Left ventricle myocardium superior (tissue), 1 donor: ENCODE data around the gene SIK3. TPM values are rescaled to one million over a fixed set of nuclear protein-coding genes. Genes with fewer than 3 reads are reported as not detected.

Experiments used
- ATAC-seq: fragments of 200-7000 bp; cut with Tn5 transposase; one replicate; pipeline ENCODE4 v1.9.1; 2020; ENCODE audit warnings: mild to moderate bottlenecking, moderate library complexity
- DNase-seq: peaks from one replicate; pipeline ENCODE4 v3.0.0-alpha.2; 2020
- intact Hi-C: fragments of 100-400 bp; cut with micrococcal nuclease; formaldehyde crosslinking; loops from one replicate; pipeline ENCODE4 v1.11.0; 2022
- total RNA-seq: library from RNA; stranded (reverse); fragmentation: NEBNext Ultra II Directional; extraction: Animal tissue kit (Norgen Biotek cat#: 25700); gene quantifications from one replicate; pipeline ENCODE4 v1.2.1, GENCODE V29; 2021
- donor health status: DM: no; HTN: yes; CAD: no; lungs with severe emphysema.

Gene SIK3
- total RNA-seq, 1 donor from 2014 or later = 31.9 TPM

DNA sequence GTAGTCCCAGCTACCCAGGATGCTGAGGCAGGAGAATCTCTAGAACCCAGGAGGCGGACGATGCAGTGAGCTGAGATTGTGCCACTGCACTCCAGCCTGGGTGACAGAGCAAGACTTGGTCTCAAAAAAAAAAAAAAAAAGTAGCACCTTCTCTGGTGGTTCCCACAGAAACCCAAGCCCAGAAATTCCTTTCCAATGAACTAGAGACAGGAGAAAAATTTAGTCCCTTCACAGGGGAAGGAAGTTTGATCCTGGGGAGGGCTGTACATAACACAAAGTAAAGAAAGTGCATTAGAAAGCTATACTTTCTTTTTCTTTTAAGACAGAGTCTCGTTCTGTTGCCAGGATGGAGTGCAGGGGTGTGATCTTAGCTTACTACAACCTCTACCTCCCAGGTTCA lies 235.3 kb downstream of the SIK3 start:
- no peak for ATAC-seq
- DNase-seq = no peak
- intact Hi-C loops = no loop called here

DNA sequence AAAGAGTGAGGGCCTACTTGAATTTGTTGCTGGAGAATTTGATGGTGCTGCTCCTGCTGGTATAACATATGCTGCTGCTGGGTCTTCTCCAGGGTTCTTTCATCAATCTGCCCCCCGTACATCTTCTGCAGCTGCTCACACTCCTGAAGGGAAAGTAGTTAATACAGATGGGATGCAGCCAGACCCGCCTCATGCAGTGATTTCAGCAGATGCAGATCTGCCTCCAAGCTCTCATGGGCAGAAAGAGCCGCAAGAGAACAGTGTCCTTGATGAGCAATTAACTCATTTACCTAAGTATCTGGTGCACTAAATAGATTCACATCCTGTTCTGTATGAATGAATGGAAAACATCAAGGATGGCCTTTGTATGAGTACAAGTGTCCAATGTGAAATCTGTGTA lies 236.0 kb downstream of the SIK3 start:
- no peak for DNase-seq
- intact Hi-C loops = no loop called here
- no peak for ATAC-seq

DNA sequence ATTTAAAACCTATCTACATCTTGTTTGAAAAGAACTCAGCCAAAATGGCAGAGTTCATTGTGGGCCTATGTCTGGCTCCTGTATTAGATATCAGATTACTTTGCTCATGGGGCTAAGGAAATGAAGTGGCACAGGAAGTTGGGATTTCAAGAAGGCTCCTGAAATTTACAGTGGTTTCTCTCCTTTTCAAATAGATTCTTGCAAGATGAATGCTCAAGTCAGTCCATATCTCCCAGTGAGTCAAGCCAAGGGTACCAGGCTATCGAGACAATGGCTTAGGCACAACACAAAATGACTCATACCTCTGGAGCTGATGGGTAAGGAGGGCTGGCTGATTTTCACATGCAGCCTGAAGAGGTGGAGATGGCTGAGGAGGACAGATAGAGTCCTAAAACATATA lies 236.7 kb downstream of the SIK3 start:
- intact Hi-C loops = no loop called here
- ATAC-seq (no peak), DNase-seq (no peak)

DNA sequence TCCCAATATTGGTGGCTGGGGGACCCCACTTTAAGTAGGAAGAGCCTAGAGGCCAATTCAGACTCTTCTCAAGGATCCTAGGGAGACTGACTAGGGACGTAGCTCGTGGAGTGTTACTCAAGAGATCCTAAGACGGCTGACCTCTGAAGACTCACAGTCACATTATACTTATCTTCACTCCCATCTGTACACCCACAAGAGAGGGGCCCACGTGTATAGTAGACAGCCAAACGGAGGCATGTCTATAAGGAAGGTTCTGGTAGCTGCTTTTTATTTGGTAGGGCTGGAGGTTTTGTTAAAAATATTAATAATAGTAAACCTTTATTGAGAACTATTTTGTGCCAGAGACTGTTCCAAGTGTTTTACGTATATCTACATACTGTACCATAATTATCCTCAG lies 237.9 kb downstream of the SIK3 start:
- DNase-seq = no peak
- ATAC-seq = no peak
- intact Hi-C loops = no loop called here

DNA sequence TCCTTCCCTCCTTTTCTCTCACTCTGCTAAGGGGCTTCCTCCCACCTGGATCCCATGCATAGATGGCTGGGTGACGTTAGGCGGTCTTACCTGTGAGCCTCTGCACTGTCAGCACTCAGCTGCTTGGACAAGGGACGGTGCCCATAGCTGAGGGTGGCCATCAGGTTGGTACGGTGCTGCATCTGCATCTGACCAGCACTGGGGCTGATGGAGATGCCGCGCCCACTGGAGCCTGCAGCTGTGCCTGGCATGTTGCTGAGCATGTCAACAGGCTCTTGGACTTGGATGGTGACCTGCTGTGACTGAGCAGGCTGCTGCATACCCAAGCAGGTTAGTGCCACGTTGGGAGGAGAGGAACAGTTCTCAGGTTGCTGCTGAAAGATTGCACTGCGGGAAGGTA lies 239.1 kb downstream of the SIK3 start:
- DNase-seq = no peak
- ATAC-seq = no peak
- intact Hi-C loops = no loop called here

DNA sequence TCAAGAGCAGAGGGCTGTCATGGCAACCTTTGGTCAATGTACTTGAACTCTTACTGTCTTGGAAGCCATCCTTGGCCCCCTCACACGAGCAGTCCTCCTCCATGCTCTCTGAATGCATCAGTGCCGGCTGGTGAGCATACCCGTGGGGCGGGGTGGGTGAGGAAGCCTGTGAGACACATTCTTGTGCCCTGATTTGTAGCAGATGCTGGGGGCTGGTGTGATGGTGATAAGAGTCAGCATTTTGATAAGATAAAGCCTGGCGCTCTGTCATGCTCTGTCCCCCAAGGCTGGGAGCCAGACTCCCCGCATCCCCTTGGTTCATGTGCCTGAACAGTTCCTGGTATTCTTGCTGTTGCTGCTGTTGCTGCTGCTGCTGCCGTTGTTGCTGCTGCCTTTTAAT lies 240.3 kb downstream of the SIK3 start:
- DNase-seq (no peak), ATAC-seq (no peak)
- intact Hi-C loops = no loop called here

DNA sequence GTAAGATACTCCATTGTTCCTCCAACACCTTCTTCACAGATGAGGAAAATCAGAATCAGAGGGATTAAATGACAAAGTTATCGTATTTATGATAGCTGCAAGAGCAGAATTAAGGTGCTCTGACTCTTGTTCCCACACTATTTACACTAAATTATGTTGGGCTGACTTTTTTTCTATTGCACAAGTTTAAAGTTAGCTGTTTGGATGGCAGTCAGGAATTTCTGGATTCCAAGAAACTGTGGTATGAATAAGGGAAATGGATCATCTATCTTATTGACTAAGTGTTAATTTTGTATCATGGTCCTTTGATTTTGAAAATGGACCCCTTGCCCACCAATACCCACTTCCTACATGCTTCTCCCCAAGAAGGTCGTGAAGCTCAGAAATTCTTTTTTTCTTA lies 240.9 kb downstream of the SIK3 start:
- ATAC-seq (no peak), DNase-seq (no peak)
- intact Hi-C loops = no loop called here

DNA sequence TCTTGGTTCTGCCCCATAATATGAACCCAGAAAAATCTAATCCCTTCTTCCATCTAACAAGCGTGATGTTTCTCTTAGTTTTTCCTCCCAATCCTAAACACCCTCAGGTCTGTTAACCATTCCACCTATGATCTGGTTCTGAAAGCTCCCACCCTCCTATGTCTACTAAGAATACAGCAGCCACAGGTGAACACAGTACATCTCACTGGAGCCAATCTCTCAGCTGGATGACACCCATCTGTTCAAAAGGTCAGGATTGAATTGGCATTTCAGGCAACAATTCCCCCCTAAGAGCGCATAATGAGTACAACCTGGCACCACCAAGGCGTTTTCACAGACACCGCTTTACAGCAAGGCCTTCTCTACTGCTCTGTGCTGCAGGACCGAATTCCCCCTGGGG lies 241.8 kb downstream of the SIK3 start:
- intact Hi-C loops = no loop called here
- DNase-seq (no peak), ATAC-seq (no peak)

DNA sequence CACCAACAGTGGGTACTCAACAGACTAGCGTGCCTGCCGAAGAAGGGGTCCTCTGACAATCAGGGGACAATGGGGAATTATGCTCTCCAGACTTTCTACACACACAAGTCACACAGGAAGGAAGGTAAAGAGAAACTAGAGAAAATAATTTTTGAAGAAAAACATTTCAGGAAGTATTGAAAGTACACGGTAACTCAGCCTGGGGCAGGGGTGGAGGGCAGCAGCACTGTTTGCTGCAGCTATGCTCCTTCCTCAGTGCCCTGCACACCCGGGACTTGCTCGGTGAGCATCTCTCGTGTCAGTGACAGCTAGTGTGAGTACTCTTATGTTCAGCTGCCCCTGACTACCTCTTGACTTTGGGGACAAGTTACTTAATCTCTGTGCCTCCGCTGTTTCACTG lies 242.8 kb downstream of the SIK3 start:
- no peak for DNase-seq
- no peak for ATAC-seq
- intact Hi-C loops = no loop called here

DNA sequence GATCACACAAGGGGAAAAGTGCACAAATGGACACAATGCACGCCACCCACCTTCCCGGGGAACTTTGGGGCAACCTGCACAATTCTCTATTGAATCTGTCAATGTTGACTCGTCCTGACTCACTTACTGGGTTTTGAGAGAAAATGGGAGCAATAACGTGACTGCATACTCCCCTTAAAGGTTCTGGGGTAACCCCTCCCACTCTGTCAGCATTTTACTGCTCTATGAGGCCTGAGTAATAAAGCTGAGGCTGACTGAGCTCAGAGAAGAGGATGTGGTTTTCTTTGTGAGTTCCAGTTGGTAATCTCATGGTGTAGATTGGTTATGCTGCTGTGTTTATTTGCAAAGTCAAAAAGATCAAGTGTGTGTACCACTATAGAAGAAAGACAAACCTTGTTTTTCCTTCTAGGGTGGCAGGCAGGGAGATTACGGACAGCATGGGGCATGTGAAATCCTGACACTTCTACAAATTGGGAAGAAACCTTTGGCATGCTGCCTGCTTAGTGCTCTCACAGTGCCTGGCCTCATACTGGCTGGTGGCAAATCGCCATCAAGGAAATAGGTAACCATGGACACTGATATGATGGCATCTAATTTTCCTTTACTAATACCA lies 244.7 kb downstream of the SIK3 start:
- peak; percentile 34 for ATAC-seq

DNA sequence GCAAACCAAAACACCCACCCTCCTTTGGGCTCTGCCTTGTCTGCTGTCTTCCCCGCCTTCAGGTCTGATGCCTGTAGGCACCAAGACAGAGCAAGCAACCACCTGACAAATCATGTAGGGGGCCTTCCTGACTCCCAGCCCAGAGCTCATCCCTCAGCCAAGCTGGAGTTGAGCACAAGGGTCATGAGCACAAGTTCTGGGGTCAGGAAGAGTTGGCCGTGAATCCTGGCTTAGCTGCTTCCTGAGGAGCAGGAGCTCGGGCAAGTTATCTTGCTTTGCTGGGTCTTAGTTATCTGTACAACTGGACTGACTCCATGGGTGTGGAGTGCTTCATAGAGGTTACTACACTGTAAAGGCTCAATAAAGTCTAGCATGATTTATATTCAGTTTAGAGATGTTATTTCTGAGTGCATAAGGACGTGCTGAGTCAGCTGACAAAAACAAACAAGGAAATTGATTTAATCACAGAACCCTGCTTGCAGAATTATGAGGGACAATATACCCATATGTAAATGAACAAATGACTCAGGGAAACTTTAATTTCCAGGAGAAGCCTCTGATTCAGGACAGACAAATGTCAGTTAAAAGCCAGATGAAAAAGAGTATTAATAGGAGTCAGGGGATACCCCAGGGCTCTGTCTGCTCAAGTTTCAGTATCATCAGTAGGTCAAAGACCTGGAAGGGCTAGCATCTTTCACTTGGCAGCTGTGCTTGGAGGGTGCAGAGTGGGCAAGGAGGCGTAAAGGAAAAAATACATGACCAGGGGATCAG lies 245.8 kb downstream of the SIK3 start:
- DNase-seq = no peak
- intact Hi-C loops = no loop called here
- ATAC-seq = peak; percentile 42

More for the DNA sequence above, 244.7 kb downstream of the SIK3 start:
- no peak for DNase-seq
- intact Hi-C loops = no loop called here

DNA sequence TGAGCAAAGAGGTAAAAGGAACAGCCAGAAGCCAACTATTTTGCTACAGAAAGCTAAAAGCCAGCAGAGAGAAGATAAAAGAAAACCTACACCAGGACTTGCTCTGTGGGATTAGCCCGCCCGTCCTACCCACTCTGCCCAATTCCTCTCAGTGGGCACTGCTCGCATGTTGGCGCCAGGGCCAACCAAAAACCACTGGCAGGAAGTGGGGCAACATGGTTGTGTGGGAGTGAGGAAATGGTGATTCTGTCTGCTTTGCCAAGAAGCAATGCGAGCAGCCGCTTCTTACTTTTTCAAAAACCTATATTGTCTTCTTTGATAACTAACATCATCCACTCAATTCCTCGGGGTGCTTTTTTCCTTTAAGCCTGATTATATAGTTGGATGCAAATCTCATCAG lies 246.6 kb downstream of the SIK3 start:
- DNase-seq (no peak), ATAC-seq (no peak)
- intact Hi-C loops = no loop called here

DNA sequence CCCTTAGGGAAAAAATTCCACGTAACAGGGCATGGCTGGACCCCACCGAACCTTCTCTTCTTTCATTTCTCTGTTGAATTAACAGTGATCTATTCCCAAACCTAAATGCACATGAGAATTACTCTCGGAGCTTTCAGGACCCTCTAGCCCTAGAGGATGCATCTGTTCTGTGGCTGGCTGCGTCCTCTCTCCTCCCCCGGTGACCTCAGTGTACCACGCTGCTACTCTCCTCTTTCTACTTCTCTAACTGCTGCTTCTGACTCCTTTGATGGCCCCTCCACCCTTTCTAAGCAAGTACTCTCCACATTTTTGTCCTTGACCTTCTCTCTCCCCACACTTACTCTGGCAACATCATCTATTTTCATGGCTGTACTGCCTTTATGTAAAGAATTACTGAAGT lies 248.7 kb downstream of the SIK3 start:
- intact Hi-C loops = no loop called here
- DNase-seq (no peak), ATAC-seq (no peak)

DNA sequence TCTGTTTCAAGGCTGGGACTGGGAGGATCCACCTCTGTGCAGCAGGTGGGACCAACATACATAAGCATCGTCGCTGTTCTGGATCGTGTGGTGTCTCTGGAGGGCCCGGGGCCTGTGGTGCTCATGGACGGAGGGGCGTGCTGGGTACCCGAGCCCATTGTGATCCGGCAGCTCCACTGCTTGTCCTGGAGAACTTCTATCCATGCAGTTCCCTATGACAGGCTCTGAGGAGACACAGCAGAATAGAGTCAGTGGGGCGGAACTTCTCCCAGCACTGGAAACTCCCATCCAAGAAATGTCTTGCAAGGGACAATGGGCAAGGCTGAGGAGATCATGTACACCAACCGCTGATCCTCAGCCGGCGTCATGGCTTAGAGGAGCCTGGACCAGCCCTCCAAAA lies 249.2 kb downstream of the SIK3 start:
- ATAC-seq = no peak
- intact Hi-C loops = no loop called here
- no peak for DNase-seq

DNA sequence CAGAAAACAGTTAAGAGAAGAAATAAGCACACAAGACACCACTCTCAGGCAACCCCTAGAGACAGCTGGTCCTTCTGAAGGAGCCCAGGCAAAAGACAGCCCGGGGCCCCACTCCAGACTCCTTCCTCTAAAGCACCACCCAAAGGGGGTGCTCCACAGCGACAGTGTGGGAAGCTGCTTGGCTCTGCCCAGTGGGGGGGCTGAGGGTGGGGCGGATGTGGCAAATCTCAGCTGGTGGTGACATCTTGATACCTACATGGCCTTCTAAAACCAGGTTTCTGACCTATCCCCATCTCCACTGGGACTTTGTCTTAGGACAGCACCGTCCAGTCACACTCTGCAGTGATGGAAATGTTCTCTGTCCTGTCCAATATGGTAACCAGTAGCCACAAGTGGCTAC lies 250.6 kb downstream of the SIK3 start:
- intact Hi-C loops = no loop called here
- no peak for ATAC-seq

DNA sequence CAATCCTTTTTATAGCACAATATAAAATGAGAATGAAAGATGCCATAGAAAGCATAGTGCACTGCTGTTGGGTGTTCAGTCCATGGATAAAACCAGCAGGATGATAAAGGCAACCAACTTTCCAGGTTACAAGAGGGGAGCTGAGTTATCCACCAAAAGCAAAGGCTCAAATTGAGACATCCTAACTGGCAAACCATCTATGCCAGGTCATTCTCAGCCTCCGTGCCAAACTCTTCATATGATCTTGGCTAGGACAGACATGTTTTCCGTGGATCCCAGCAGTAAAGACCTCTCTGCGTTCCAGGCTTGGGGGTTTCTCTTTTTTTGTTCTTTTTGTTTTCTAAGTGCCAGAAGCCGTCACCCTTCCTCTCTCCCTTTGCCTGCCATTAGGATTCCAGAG lies 253.5 kb downstream of the SIK3 start:
- DNase-seq = no peak
- intact Hi-C loops = no loop called here
- no peak for ATAC-seq

More for the DNA sequence above, 250.6 kb downstream of the SIK3 start:
- no peak for DNase-seq

DNA sequence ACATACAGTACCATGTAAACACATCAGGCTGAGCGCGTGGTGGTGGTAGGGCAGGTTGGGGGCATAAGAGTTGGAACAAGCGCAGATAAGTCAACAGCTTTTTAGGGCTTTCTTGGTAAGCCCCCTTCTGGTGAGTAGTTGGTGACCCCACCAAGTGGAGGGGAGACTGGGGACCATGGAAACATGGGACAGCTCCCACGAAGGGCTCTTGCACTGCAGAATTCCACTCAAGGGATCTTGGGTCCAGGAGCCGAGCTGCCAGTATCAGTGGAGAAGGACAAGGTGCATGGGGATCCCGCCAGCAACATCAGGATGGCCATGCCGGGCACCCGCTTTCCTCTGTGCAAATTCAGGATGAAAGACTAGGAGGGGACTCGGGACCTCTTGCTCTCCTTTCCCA lies 254.6 kb downstream of the SIK3 start:
- ATAC-seq = no peak
- intact Hi-C loops = no loop called here
- no peak for DNase-seq

DNA sequence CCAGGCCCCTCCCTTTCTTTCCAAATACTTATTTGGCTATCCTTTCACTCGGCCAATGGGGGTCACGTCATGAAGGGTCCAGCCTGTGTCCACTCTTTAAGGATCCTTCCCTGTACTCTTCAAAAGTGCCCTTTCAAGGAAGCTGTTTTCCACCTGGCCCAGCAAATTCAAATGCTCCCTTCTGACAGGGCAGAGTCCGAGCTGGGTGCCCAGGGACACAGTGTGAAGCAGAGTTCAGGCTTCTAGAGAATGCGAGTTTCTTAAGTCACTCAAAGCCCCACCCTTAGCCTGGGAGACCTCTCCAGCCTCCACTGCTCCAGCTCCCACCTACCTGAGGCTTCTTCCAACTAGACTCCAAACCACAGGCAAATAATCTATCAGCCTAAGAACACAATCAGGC lies 255.3 kb downstream of the SIK3 start:
- intact Hi-C loops = no loop called here
- ATAC-seq (no peak), DNase-seq (no peak)

DNA sequence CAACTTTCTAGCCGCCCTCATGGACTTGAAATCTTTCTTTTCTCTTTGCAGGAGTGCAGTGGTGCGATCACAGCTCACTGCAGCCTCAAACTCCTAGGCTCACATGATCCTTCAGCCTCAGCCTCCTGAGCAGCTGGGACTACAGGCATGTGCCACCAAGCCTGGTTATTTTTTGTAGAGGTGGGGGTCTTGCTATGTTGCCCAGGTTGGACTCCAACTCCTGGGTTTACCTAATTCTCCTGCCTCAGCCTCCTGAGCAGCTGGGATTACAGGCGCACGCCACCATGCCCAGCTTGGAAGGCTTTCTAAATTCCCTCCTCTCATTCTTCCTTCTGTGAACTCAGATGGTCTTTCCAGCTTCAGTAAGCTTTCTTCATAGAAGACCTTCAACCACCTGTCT lies 256.1 kb downstream of the SIK3 start:
- no peak for DNase-seq
- no peak for ATAC-seq
- intact Hi-C loops = no loop called here

DNA sequence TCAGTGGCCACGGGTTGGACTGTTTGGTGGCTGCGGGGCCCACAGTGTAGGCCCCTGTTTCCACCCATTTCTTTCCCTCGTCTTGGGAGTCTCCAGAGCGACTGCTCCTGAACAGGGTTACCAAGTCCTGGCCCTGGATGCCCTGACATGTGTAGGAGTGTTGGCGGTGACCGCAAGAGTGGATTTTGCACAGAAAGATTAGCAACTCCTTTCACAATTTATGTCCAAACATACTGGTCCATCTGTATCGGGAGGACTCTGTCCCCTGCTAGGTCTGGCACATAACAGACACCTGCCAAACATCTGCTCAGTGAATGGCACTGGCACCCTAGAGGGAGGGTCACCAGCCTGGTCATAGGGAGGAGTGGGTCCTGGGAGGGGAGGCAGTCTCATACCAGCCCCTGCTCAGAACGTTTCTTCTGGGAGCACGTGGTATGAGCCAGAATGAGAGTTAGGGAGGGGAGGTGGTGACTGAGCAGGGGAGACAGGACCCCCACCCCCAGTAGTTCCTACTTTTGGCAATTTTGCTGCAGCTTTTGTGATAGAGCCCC lies 257.4 kb downstream of the SIK3 start:
- no peak for ATAC-seq
- intact Hi-C loops = no loop called here
- no peak for DNase-seq

DNA sequence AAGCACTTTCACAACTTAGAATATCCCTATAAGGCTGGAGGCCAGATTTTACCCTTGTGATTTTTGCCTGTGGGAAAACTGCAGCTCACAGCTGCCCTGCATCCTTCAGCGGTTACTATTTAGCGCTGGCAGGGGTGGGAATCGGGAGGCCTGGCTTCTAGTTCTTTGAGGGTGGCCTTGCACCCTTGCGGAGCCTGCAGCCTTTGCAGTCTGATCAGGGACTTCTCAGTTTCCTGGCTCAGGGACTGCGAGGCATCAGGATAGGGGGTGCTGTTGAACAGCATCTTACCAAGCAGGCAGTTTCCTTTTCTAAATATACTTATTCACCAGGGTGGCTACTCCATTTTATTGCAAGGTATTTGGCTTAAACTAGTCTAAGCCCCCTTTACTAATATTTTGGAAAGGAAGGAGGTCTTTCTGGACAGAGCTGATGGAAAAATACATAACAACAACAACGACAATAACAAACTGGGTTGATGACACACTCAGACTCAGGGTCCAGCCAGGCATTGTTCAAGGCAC lies 257.9 kb downstream of the SIK3 start:
- DNase-seq (no peak), ATAC-seq (no peak)
- intact Hi-C loops = no loop called here
